Effector CD8-positive, alpha-beta T cell (primary cell): Measurements from ENCODE around the gene AFF2.

Experiments
- DNase-seq: peaks from one replicate; lab custom pipeline; 2025; lab: John Stamatoyannopoulos, UW

AFF2 gene

GRCh38 chrX:148588649-148589310 lies 88.4 kb downstream of the AFF2 start:
- no peak for DNase-seq

- DNase-seq = no peak
These were observed 92.2 kb downstream of the AFF2 start for GRCh38 chrX:148592595-148592994.

DNA sequence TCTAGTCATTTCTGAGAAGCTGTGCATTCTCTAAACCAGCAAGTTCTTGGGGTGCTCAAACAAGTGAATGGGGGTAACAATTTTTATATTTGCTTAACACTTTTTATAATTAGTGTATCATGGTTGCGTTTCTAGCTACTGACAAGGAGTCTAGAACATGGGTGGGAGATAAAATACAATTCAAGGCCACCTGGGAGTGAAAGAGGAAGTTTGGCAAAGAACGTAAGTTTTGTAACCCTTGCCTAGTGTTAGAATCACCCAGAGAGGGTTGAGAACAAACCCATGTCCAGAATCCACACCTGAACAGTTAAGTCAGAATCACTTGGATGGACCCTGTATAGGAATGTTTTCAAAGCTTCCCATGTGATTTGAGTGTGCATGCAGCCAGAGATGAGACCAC lies 92.7 kb downstream of the AFF2 start:
- DNase-seq = no peak

GRCh38 chrX:148593987-148594386 lies 93.6 kb downstream of the AFF2 start:
- no peak for DNase-seq

DNA sequence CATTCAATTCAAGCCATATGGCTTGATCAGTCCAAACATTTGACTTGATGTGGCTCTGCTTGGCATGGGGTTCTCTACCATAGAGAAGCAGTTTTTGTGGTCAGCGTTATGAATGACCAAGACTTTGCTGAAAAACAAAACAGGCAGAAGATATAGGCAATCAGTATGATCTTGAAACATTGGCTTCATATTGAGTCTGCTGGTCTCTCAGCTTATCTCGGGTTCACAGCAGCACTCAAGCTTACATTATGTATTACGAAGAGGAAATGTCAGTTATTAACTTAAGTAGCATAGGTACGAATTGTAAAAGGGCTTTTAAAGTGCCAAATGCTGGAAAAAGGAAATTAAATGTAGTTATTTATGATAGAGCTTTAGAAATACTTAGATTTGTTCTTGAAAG lies 99.0 kb downstream of the AFF2 start:
- DNase-seq = no peak

- DNase-seq = no peak
These were observed 99.7 kb downstream of the AFF2 start for GRCh38 chrX:148600131-148600530.

- no peak for DNase-seq
These were observed 100.2 kb downstream of the AFF2 start for GRCh38 chrX:148600581-148600980.

DNA sequence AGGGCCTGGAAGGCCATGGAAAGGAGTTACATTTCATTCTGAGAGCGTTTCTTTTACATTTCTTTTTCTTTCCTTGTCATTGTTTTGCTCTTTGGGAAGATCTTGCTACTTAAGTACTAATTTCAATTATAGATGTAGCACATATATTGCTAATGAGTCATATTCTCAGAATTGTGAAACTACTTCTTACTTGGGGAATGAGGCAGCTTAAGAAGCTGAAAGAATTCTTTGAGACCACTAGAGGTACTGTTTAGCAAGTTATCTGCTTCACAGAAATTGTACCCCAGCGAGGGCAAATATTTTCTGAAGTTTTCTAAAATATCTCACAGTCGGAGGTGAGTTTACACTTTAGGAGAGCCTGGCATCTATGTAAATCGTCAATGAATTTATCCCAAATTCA lies 100.6 kb downstream of the AFF2 start:
- DNase-seq = no peak

- no peak for DNase-seq
These were observed 109.3 kb downstream of the AFF2 start for GRCh38 chrX:148609515-148610327.

DNA sequence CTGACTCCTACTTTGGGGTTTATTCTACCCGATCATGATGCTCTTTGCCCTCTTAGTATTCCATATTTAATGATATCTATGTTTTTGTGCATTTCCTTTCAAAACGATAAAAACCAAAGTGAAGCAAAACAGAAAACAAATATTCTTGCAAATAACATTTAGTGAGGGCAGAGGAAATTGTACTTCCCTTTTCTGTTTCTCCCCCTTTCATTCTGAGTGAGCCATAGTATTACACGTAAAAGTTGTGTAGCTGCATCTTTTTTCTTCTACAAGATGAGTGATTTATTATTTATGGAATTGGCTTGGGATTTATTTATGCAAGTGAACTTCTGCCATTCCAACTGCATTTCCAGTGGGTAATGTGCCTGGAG lies 109.9 kb downstream of the AFF2 start:
- no peak for DNase-seq

- DNase-seq = no peak
These were observed 111.6 kb downstream of the AFF2 start for GRCh38 chrX:148611993-148612392.

DNA sequence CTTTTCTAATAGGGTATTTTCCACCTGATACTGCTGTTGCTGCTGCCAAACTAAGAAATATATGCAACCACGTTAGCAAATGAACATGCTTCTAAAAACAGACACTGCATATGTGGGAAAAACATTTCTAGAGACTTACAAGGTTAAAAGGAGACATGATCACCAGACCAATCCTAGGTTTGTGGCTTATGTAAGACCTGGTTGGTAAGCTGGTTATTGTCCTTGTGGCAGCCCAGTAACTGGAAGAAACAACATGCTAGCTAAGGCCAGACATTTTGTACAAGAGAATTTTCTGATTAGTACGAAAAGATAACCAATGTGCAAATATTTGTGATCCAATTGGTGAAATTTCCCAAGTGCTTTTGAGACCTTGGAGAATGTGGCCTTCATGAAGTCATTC lies 112.0 kb downstream of the AFF2 start:
- DNase-seq = no peak

DNA sequence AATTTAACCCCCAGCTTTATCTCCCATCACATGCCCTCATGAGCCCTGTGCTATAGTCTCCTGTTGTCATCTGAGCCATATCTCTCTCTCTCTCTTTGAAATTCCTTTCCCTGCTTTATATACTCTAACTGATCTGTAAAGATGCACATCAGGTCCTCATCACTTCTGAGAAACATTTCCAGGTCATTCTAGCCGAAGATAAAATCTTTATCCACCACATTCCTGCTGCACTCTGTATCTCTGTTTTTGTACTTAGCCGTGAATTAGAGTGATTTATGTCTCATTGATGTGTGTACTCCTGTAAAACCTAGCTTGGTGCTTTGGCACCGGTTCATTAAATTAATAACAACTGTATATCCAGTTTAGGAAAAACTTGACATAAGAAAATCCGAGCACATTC lies 113.2 kb downstream of the AFF2 start:
- no peak for DNase-seq

DNA sequence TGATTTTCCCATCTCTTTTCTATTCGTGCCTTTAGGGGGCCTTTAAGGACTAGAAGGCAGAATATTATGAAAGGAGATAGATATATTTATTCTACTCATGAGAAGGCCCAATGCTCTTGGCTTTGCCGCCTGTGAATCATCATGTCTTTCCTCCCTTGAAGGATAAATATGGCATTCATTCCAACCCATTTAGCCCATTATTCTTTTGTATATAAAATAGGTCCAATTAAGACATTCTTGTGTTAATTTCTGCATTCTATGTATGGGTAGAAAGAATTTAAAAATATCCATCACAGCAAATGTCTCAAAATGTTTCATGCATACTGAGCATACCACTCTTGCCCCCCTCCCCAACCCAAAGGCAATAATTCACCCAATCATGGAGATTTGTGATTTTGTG lies 115.1 kb downstream of the AFF2 start:
- DNase-seq = no peak

- DNase-seq = no peak
These were observed 118.3 kb downstream of the AFF2 start for GRCh38 chrX:148618470-148619445.

GRCh38 chrX:148620023-148620422 lies 119.6 kb downstream of the AFF2 start:
- no peak for DNase-seq

GRCh38 chrX:148624951-148625474 lies 124.6 kb downstream of the AFF2 start:
- DNase-seq = no peak

DNA sequence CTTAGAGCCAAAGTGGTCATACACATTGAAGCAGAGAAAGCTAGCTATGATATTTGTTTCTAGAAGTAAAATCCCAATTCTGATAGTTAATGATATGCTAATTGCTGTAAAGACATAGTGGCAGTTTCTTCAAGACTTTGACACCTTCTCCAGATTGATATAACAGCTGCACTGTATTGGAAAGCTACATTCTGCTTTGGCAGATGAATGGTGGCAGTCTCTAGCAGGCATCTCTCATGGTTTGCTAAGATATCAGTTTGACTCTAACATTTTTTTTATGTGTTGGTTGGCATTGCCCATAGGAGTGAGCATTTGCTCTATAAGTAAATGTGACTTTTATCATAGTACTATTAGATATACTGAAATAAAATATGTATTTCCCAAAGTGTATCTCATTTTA lies 128.2 kb downstream of the AFF2 start:
- no peak for DNase-seq

- no peak for DNase-seq
These were observed 129.0 kb downstream of the AFF2 start for GRCh38 chrX:148629434-148629833.

DNA sequence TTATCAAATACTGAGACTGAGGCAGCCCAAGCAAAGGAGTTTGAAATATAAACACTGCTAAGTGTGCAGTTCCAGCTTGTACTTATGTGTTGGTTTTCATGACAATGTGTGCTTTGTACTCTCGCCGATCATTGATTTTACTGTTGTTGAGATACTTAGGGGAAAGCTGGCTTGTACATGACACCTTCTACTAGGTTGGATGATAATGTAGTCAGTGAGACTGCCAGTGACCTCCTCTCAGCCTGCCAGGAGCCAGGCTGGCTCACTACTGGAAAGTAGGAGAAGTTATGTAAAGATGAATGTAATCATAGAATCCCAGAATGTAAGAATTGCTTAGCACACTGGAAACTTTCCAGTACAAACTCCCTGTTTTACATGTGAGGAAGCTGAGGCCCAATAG lies 132.0 kb downstream of the AFF2 start:
- no peak for DNase-seq

DNA sequence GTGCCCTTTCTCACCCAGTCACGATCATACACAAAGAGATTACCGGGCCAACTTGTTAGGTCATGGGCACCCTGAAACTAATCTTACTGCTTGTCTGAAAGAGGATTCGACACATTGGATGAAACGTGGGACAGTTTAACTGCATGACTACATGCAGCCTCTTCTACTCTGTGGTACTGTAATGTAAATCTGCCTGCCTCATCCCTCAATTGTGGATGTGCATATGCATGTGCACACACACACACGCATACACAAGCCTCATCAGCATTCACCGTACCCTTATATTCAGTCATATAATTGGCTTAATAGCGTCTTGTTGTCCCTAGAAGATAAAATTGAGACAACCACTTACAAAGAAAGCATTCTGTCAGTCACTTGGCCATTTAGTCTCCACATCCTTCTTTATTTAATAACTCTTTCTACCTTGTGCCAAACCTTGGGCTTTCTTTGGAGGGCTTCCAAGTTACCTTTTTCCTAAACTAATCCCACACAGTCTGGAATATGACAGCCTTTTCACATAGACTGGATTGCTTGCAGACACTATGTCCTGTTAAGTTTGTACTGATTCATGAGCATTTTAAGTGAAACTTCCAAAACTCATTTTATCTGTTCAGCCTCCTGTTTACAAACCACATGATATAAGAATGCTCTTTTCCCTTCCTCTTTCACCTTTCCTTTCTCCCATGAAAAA lies 132.9 kb downstream of the AFF2 start:
- no peak for DNase-seq

DNA sequence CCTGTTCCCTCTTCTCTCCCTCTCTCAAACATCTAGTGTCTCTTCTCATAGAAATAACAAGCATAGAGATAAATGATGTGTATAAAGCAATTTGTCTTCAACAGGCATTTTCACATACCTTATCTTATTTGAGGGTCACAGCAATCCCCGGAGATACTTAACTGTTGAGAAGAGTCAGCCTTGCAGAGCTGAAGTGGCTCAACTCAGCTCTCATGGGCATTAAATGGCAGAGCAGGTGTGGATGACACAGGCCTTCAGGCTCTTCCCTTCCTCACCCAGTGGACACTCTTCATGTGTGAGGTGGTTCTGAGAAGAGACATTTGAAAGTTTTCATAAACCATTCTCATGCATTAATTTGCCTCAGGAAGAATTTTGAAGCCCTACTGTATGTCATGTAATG lies 134.2 kb downstream of the AFF2 start:
- no peak for DNase-seq
